Thymus (tissue), 11 donors: Measurements from ENCODE around the gene SYT15. TPM values are rescaled to one million over a fixed set of nuclear protein-coding genes. Genes with fewer than 3 reads are reported as not detected.

ENCODE experiments used
- DNase-seq, 9 donors: peaks; one replicate each; pipeline ENCODE4 v3.0.0-alpha.2; 2013; ENCODE audit warnings: low spot score in 9 of 9, low read depth in 6 of 9, missing footprints in 1 of 9
- H3K27ac ChIP-seq, 2 donors: one replicate each; pipeline ENCODE4 v1.5.1; 2013; ENCODE audit warnings: control low read depth in 1 of 2, low read depth in 1 of 2, low read length in 1 of 2, mild to moderate bottlenecking in 1 of 2, moderate library complexity in 1 of 2
- H3K27me3 ChIP-seq, 2 donors: one replicate each; pipeline ENCODE4 v1.5.1; 2013; ENCODE audit warnings: low read length in 1 of 2; ENCODE audit not compliant: control insufficient read depth in 2 of 2, insufficient read depth in 1 of 2
- H3K36me3 ChIP-seq, 2 donors: one replicate each; pipeline ENCODE4 v1.5.1; 2013; ENCODE audit warnings: low read length in 1 of 2, mild to moderate bottlenecking in 1 of 2, moderate library complexity in 1 of 2; ENCODE audit not compliant: control insufficient read depth in 2 of 2, insufficient read depth in 2 of 2
- H3K4me1 ChIP-seq, 2 donors: one replicate each; pipeline ENCODE4 v1.5.1; 2013; ENCODE audit warnings: low read length in 2 of 2; ENCODE audit not compliant: control insufficient read depth in 2 of 2, insufficient read depth in 2 of 2
- H3K4me3 ChIP-seq, 2 donors: one replicate each; pipeline ENCODE4 v1.5.1; 2013; ENCODE audit warnings: low read length in 2 of 2, control low read depth in 1 of 2, mild to moderate bottlenecking in 1 of 2
- H3K9me3 ChIP-seq, 2 donors: one replicate each; pipeline ENCODE4 v1.5.1; 2013; ENCODE audit warnings: low read length in 1 of 2, mild to moderate bottlenecking in 1 of 2; ENCODE audit not compliant: control insufficient read depth in 2 of 2, insufficient read depth in 1 of 2
- WGBS: extraction: QIAGEN DNeasy Blood & Tissue Kit; methylation state at CpG from one replicate; pipeline ENCODE4 v1.1.7; 2013; 5-methylcytosine and 5-hydroxymethylcytosine counted together
- polyA plus RNA-seq: library from polyadenylated mRNA; stranded (reverse); fragments of 200-250 nt; gene quantifications from one replicate; pipeline ENCODE4 v1.2.3, GENCODE V29; 2013
- total RNA-seq: library from RNA; stranded (reverse); fragments of 120-200 nt; gene quantifications from one replicate; pipeline ENCODE4 v1.2.4, GENCODE V29; 2013
- donor health status: healthy.

The SYT15 gene
- total and polyA plus RNA-seq, 2 donors = 0.80 to 2.6 TPM

DNA sequence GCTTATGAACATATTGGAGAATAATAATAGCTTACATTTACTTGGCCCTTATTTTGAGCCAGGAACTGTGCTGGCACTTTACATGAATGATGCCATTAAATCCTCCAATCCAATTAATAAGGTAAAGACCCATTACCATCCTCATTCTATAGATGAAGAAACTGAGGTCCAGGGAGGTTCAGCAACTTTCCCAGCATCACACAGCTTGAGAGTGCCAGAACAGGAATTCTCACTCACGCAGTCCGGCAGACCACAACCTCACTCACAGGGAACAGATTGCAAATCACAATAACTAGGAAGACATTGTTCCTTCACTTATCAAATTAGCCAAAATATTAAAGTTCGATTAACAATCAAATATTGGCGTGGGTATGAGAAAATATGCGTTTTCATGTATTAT lies 40.8 kb upstream of the SYT15 start:
- WGBS = 93% methylated on average over 5 of the region's 5 CpGs

GRCh38 chr10:46538717-46539426 lies 40.1 kb upstream of the SYT15 start:
- Histone ChIP-seq H3K27me3 (peaks cover 6 to 62% of the 10 kb centered on the region in 2 donors), H3K36me3 (no peaks in the 10 kb centered on the region), H3K9me3 (no peaks in the 10 kb centered on the region), H3K4me3 (no peak overlapping the region), H3K4me1 (peaks cover 0 to 4% of the 10 kb centered on the region in 2 donors), H3K27ac (no peak overlapping the region)
- 94% methylated on average over 3 of the region's 3 CpGs for WGBS
- DNase-seq = no peak

More for the DNA sequence above, 40.8 kb upstream of the SYT15 start:
- Histone ChIP-seq H3K27me3 (peaks cover 6 to 56% of the 10 kb centered on the region in 2 donors), H3K9me3 (no peaks in the 10 kb centered on the region), H3K4me1 (peaks cover 0 to 4% of the 10 kb centered on the region in 2 donors), H3K36me3 (no peaks in the 10 kb centered on the region), H3K4me3 (no peak overlapping the region), H3K27ac (no peak overlapping the region)
- DNase-seq = no peak

GRCh38 chr10:46539596-46540411 lies 39.1 kb upstream of the SYT15 start:
- peaks cover 0 to 4% of the 10 kb centered on the region in 2 donors for H3K4me1 ChIP-seq
- H3K27me3 ChIP-seq = peaks cover 6 to 62% of the 10 kb centered on the region in 2 donors
- no peak overlapping the region for H3K4me3 ChIP-seq
- 88% methylated on average over 14 of the region's 14 CpGs for WGBS
- H3K36me3 ChIP-seq = no peaks in the 10 kb centered on the region
- DNase-seq = no peak
- no peak overlapping the region for H3K27ac ChIP-seq
- H3K9me3 ChIP-seq = no peaks in the 10 kb centered on the region

- Histone ChIP-seq H3K27ac (no peak overlapping the region), H3K36me3 (no peaks in the 10 kb centered on the region), H3K4me1 (peaks cover 0 to 4% of the 10 kb centered on the region in 2 donors)
Observed at GRCh38 chr10:46540412-46541016, 38.4 kb upstream of the SYT15 start.

DNA sequence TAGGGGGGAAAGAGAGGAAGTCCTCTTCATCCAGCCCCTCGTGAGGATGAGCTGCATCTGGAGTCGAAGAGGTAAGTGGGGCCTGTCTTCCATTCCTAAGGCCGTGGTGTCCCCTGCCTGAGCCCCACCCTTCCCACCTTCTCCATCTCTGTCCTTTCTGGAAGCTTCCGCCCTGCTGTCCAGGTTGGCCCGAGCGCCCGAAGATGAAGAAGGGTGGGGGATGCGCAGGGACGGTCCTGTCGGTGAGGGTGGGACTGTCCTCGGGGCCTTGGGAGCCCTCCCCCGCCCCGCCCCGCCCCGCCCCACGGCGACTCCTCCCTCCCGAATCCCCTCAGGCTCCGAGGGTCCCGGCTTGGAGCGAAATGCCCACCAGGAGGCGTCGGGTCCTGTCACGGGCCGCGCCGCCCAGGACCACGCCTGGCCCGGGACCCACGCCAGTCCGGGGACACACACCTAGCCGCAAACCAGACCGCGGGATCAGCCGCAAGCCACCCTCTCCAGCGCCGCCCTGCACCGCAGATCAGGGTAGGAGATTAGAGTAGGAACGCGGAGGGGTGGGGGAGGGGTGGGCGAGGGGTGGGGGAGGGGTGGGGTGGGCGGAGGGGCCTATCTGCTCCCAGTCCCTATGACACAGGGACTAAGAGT lies 37.8 kb upstream of the SYT15 start:
- Histone ChIP-seq H3K9me3 (no peaks in the 10 kb centered on the region), H3K4me3 (no peak overlapping the region), H3K27ac (no peak overlapping the region), H3K4me1 (peaks cover 0 to 4% of the 10 kb centered on the region in 2 donors), H3K36me3 (no peaks in the 10 kb centered on the region), H3K27me3 (peaks cover 6 to 57% of the 10 kb centered on the region in 2 donors)
- 10% methylated on average over 42 of the region's 42 CpGs for WGBS
- no peak for DNase-seq

More at GRCh38 chr10:46540412-46541016, 38.4 kb upstream of the SYT15 start:
- H3K27me3 ChIP-seq = peaks cover 6 to 60% of the 10 kb centered on the region in 2 donors
- H3K9me3 ChIP-seq = no peaks in the 10 kb centered on the region
- no peak overlapping the region for H3K4me3 ChIP-seq
- WGBS = 95% methylated on average over 8 of the region's 8 CpGs
- DNase-seq = no peak

DNA sequence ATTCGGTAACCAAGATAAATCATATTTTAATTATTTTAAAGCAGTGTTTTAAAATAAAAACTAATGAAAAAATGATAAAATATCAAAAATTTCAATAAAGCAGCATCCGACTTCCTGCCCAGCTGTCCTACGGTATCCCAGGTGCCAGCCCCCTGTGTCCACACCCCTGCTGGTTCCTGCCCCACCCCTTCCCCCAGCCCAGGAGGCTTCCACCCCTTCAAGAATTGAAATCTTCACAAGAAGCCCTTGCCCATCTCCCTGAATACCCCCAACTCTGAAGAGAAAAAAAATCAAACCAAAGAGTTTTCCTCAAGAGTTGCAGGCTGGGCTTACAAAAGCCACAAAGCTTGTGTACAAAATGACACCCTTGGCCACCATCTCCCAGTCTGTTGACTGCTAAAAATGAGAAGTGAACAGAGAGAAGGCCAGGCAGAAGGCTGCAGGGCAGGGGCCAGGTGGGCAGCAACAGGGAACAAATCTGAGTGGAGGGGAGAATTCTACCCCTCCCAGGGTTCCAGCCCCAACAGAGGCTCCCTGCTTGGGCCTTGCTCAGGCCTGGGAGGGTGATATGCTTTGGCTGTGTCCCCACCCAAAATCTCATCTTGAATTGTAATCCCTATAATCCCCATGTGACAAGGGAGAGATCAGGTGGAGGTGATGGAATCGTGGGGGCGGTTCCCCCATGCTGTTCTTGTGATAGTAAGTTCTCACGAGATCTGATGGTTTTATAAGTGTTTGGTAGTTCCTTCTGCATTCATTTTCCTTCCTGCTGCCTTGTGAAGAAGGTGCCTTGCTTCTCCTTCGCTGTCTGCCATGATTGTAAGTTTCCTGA lies 37.0 kb upstream of the SYT15 start:
- WGBS = 89% methylated on average over 7 of the region's 7 CpGs
- Histone ChIP-seq H3K27me3 (peaks cover 6 to 51% of the 10 kb centered on the region in 2 donors), H3K4me3 (no peak overlapping the region), H3K36me3 (no peaks in the 10 kb centered on the region), H3K4me1 (peaks cover 0 to 11% of the 10 kb centered on the region in 2 donors), H3K27ac (no peak overlapping the region), H3K9me3 (no peaks in the 10 kb centered on the region)
- DNase-seq = no peak

DNA sequence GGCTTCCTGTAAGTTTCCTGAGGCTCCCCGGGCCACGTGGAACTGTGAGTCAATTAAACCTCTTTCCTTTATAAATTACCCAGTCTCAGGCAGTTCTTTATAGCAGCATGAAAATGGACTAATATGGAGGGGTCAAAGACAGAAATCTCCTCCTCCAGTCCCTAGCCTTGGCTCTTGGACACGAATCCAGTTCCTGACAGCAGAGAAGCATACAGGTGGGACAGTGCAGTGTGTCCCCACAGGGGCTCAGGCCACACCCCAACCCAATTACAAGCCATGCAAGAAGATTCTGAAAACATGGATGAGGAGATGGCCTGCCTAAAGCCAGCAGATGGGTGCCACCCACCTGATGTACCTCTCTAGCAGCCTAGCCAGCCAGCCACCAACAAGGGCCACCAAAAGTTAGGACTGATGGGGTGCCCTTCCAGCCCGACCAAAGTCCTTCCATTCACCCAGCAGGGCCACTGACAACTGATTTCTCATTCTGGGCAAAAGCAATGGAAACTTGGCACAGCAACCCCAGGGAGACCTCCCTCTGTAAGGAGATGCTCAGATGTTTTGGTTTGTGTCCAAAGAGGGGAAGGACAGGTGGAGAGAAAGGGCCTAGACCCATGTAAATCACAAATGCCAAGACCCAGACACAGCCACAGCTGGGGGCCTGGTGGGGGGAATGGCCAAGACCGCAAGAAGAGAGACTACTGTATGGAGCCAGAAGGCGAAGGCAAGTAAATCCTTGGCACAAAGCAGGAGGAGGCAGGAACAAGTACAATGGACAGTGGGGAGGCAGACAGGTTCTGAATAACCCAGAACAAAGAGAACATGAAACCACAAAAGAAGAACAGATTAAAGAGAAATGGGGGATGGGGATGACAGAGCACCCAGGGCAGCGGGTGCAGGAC lies 36.1 kb upstream of the SYT15 start:
- H3K27ac ChIP-seq = no peak overlapping the region
- H3K4me1 ChIP-seq = peaks cover 0 to 12% of the 10 kb centered on the region in 2 donors
- H3K9me3 ChIP-seq = no peaks in the 10 kb centered on the region
- no peaks in the 10 kb centered on the region for H3K36me3 ChIP-seq
- peaks cover 3 to 43% of the 10 kb centered on the region in 2 donors for H3K27me3 ChIP-seq
- DNase-seq = no peak
- WGBS = 75% methylated on average over 7 of the region's 7 CpGs
- H3K4me3 ChIP-seq = no peak overlapping the region
